NCI-H1930 (cell line): ENCODE results near the gene PPIP5K2.

Source experiments
- DNase-seq, 2 experiments: peaks; one replicate each; lab custom pipeline; 2025; lab: John Stamatoyannopoulos, UW

Gene PPIP5K2

GRCh38 chr5:103247118-103247517 lies 127.0 kb downstream of the PPIP5K2 start:
- DNase-seq = no peak

DNA sequence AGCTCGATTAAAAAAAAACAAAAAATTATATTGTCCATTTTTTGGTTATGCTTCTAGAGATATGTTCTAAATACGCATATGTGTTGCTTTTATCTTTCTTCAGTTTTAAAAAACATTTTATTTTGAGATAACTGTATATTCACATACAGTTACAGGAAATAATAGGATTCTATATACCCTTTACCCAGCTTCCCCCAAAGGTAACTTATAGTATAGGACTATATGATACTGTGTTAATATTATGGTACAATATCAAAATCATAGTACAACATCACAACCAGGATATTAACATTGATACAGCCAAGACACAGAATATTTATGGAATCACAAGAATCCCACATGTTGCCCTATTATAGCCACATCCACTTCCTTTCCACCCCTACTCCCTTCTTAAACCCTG lies 129.0 kb downstream of the PPIP5K2 start:
- DNase-seq = no peak

GRCh38 chr5:103254921-103255320 lies 134.8 kb downstream of the PPIP5K2 start:
- DNase-seq = no peak

DNA sequence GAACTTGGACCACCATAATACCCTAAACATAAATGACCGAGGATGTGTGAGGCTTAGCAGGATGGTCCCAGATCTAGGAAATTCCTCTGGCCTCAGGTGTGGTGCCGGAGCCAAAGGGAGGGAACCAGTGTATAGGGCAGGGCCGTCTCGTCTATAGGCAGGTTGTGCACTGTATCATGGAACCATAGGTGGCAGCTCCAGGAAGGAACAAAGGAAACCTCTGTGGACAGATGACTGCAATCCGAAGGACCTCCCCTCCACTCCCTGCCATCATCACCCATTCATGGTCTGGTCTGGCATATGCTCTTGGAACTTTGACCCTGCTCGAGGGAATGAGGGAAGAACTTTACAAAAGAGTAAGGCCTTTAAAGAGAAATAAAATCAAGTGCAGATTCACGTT lies 135.6 kb downstream of the PPIP5K2 start:
- no peak for DNase-seq

DNA sequence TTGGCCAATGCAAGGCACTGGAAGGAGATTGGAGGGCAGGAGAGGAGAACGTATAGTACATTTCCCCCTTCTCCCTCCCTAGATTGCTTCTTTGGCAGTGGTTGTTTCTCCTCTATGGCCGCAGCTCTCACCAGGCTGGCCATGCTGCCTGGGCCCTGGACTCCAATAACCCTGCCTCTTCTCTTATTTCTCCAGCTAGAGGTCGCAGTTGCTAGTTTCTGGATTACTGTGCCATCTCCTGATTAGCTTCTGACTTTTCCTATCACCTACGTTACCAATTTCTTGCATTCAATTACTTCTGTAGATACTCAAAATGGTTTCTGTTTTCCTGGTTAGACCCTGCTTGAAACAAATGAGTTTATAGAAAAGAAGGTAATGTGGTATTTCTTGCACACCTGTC lies 136.1 kb downstream of the PPIP5K2 start:
- DNase-seq = no peak

GRCh38 chr5:103258368-103258956 lies 138.4 kb downstream of the PPIP5K2 start, which contains the start of gene MACIR:
Gene MACIR (plus strand): TSS chr5:103258763. CDS start chr5:103275920, 17,157 bp downstream.
- peak; percentile 69 to 71 for DNase-seq

GRCh38 chr5:103258957-103259704 lies 139.0 kb downstream of the PPIP5K2 start:
- peak in 1 of 2 experiments; percentile 15 for DNase-seq

- DNase-seq = no peak
These were observed 139.7 kb downstream of the PPIP5K2 start for GRCh38 chr5:103259705-103260355.

GRCh38 chr5:103260951-103261350 lies 140.8 kb downstream of the PPIP5K2 start:
- no peak for DNase-seq
